Gastroesophageal sphincter (tissue), 4 donors: Measurements from ENCODE around the gene PCTP. TPM values are rescaled to one million over a fixed set of nuclear protein-coding genes. Genes with fewer than 3 reads are reported as not detected.

ENCODE experiments used
- ATAC-seq: fragments of 150-250 bp; one replicate; pipeline ENCODE4 v1.9.1; 2016; ENCODE audit warnings: mild to moderate bottlenecking, moderate library complexity
- H3K27ac ChIP-seq, 4 donors: fragments of 200-600 bp; sonication (generic) in 3 of 4; 1 replicate in 3 of 4; 2 replicates in 1 of 4; pipeline ENCODE4 v1.5.1; 2016 to 2019
- H3K27me3 ChIP-seq: fragments of 200-600 bp; sonication (generic); one replicate; pipeline ENCODE4 v1.5.1; 2019
- H3K36me3 ChIP-seq, 2 donors: fragments of 200-600 bp; sonication (generic); one replicate each; pipeline ENCODE4 v1.5.1; 2019; ENCODE audit warnings: control low read depth in 1 of 2
- H3K4me1 ChIP-seq, 3 donors: fragments of 200-600 bp; sonication (generic); 1 replicate in 2 of 3; 2 replicates in 1 of 3; pipeline ENCODE4 v1.5.1; 2016 to 2019; ENCODE audit warnings: control low read depth in 2 of 3
- H3K4me3 ChIP-seq, 2 donors: fragments of 200-600 bp; sonication (generic); one replicate each; pipeline ENCODE4 v1.5.1; 2019; ENCODE audit warnings: mild to moderate bottlenecking in 1 of 2, moderate library complexity in 1 of 2
- H3K9me3 ChIP-seq, 3 donors: fragments of 200-600 bp; sonication (generic); one replicate each; pipeline ENCODE4 v1.5.1; 2017 to 2019; ENCODE audit warnings: control low read depth in 2 of 3
- POLR2A ChIP-seq, 2 donors: fragments of 450-650 bp; IDR thresholded peaks; one replicate each; pipeline ENCODE4 v1.6.1; 2017; ENCODE audit warnings: antibody characterized with exemption in 2 of 2, mild to moderate bottlenecking in 2 of 2, moderate library complexity in 1 of 2
- WGBS, 2 donors: methylation state at CpG; one replicate each; pipeline ENCODE4 v1.1.5; 2018; ENCODE audit warnings: low coverage in 1 of 2; 5-methylcytosine and 5-hydroxymethylcytosine counted together
- total RNA-seq, 4 donors: library from RNA; depleted of rRNA; stranded (reverse); fragments of >200 nt; gene quantifications; one replicate each; pipeline ENCODE4 v1.1.0, GENCODE V29; 2016
- TF ChIP-seq, protein P1 (sequence below), 4 experiments: fragments of 200-600 bp in 2 of 4; fragments of 450-650 bp in 2 of 4; sonication (generic) in 1 of 4; IDR thresholded peaks; one replicate each; pipeline ENCODE4 v1.5.1; 2017 to 2019; ENCODE audit warnings: antibody characterized with exemption in 4 of 4, mild to moderate bottlenecking in 2 of 4, moderate library complexity in 2 of 4

PCTP gene
- total RNA-seq, 4 donors from 2014 or later: 11.3 to 27.3 (median 18.8) TPM

DNA sequence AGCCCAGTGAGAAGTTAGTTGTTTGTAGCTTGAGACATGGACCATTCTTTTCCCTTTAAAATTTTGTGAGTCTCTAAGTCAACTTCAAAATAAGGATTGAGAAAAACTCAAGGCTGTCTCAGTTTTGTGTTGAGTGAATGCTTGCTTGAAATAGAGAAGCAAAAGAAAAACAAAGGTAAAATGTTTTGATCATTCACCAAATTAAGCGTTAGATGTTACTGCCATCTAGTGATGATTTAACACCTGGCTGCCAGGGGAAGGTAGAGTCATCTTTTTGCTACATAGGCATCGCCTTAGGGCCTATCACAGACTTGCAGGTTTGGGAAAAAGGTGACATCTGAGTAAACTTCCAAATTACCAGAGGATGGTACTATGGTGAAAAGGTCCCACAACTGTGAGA lies 74.4 kb downstream of the PCTP start:
- peaks cover 0 to 9% of the 10 kb centered on the region in 2 donors for H3K36me3 ChIP-seq
- H3K4me3 ChIP-seq: no peak overlapping the region
- no peaks in the 10 kb centered on the region for H3K27me3 ChIP-seq
- 60 to 65% methylated on average over 2 of the region's 2 CpGs for WGBS, 2 donors
- H3K4me1 ChIP-seq: no peaks in the 10 kb centered on the region
- H3K27ac ChIP-seq: no peak overlapping the region
- TF ChIP-seq, protein P1, sequence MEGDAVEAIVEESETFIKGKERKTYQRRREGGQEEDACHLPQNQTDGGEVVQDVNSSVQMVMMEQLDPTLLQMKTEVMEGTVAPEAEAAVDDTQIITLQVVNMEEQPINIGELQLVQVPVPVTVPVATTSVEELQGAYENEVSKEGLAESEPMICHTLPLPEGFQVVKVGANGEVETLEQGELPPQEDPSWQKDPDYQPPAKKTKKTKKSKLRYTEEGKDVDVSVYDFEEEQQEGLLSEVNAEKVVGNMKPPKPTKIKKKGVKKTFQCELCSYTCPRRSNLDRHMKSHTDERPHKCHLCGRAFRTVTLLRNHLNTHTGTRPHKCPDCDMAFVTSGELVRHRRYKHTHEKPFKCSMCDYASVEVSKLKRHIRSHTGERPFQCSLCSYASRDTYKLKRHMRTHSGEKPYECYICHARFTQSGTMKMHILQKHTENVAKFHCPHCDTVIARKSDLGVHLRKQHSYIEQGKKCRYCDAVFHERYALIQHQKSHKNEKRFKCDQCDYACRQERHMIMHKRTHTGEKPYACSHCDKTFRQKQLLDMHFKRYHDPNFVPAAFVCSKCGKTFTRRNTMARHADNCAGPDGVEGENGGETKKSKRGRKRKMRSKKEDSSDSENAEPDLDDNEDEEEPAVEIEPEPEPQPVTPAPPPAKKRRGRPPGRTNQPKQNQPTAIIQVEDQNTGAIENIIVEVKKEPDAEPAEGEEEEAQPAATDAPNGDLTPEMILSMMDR (IDR thresholded peaks at IDR 0.05): peak in 1 of 4 experiments; percentile 17
- no peak for TF ChIP-seq POLR2A (IDR thresholded peaks at IDR 0.05)
- no peak for ATAC-seq
- peaks cover 0 to 8% (median 0%) of the 10 kb centered on the region in 3 donors for H3K9me3 ChIP-seq

Other genes starting within 250 kb of the PCTP start
- gene SMIM36, start 239.6 kb upstream of the PCTP start, total RNA-seq: not detected
- gene TMEM100, start 28.2 kb upstream of the PCTP start, total RNA-seq: 10 to 100 TPM in 2 of 4 donors, 1 to 10 TPM in 2; 3.7 to 63.8 (median 10.4) TPM